Adrenal gland (tissue), 5 donors: Measurements from ENCODE around the gene CAMK2G.
"Not testable (repeated sequence)": the region's sequence is repeated elsewhere in the genome, so short reads cannot be mapped to it uniquely, and the experiment has no call there.

Experiments
- CTCF ChIP-seq, 6 experiments: fragments of 450-650 bp in 4 of 6; fragments of 200-600 bp in 2 of 6; sonication (generic) in 1 of 6; IDR thresholded peaks; 1 replicate in 5 of 6; 2 replicates in 1 of 6; pipeline versions ENCODE4 v1.5.1 to v1.8.0; 2016 to 2021; ENCODE audit warnings: antibody characterized with exemption in 6 of 6, mild to moderate bottlenecking in 2 of 6, moderate library complexity in 1 of 6
- POLR2A ChIP-seq, 2 donors: fragments of 450-650 bp; IDR thresholded peaks; one replicate each; pipeline ENCODE4 v1.6.1; 2017; ENCODE audit warnings: antibody characterized with exemption in 2 of 2, mild to moderate bottlenecking in 2 of 2, moderate library complexity in 1 of 2
- donor health status: DM: no; HTN: no; CAD: no.

DNA sequence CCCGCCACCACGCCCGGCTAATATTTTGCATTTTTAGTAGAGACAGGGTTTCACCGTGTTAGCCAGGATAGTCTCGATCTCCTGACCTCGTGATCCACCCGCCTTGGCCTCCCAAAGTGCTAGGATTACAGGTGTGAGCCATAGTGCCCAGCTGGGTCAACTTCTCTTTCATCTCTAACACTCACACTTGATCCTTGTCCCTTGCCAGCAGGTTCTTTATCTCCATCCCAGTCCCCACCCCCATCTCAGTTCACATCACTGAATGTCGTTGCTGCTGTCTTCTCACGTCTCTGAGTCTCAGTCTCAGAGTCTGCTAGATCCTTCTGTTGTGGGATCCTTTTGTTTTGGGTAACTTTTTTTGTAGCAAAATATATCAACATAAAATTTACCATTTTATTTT lies 21.0 kb upstream of the CAMK2G start:
- not testable (repeated sequence) for TF ChIP-seq CTCF, POLR2A (IDR thresholded peaks at IDR 0.05)
